Measurements from ENCODE around the gene EMP2.

Gene EMP2

GRCh38 chr16:10577305-10578202 is 2.8 kb downstream of the EMP2 start (continued):
- no peak for TF ChIP-seq ZNF580 (tag by site-specific recombination; IDR thresholded peaks at IDR 0.05)
- TF ChIP-seq YY2 (tag by site-specific recombination; IDR thresholded peaks at IDR 0.05), result no peak
- peak; percentile 72; the same call in 1 of the 2 replicates for TF ChIP-seq ZBTB44 (tag by site-specific recombination; IDR thresholded peaks at IDR 0.05)
- no peak for TF ChIP-seq ZEB2 (tag by site-specific recombination; IDR thresholded peaks at IDR 0.05)
- no peak for TF ChIP-seq ZNF2 (tag by site-specific recombination; IDR thresholded peaks at IDR 0.05)
- no peak for TF ChIP-seq ZNF274 (IDR thresholded peaks at IDR 0.05; ENCODE audit: low read length)
- no peak for TF ChIP-seq ZNF274 (tag by site-specific recombination; IDR thresholded peaks at IDR 0.05; ENCODE audit: borderline replicate concordance)
- TF ChIP-seq KLF8 (tag by site-specific recombination; IDR thresholded peaks at IDR 0.05), result no peak
- peak; percentile 64 for TF ChIP-seq ZFP69B (tag by site-specific recombination; IDR thresholded peaks at IDR 0.05)
- no peak for TF ChIP-seq ZNF292 (tag by site-specific recombination; IDR thresholded peaks at IDR 0.05; ENCODE audit: borderline replicate concordance, low read depth)
- TF ChIP-seq ZNF792 (tag by site-specific recombination; IDR thresholded peaks at IDR 0.05), result no peak
- TF ChIP-seq GLIS2 (tag by site-specific recombination; IDR thresholded peaks at IDR 0.05), result no peak
- no peak for TF ChIP-seq ZFP3 (tag by site-specific recombination; IDR thresholded peaks at IDR 0.05; ENCODE audit: low read depth)
- TF ChIP-seq, protein P1, sequence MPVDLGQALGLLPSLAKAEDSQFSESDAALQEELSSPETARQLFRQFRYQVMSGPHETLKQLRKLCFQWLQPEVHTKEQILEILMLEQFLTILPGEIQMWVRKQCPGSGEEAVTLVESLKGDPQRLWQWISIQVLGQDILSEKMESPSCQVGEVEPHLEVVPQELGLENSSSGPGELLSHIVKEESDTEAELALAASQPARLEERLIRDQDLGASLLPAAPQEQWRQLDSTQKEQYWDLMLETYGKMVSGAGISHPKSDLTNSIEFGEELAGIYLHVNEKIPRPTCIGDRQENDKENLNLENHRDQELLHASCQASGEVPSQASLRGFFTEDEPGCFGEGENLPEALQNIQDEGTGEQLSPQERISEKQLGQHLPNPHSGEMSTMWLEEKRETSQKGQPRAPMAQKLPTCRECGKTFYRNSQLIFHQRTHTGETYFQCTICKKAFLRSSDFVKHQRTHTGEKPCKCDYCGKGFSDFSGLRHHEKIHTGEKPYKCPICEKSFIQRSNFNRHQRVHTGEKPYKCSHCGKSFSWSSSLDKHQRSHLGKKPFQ (tag by site-specific recombination; IDR thresholded peaks at IDR 0.05), result no peak
- no peak for TF ChIP-seq KLF7 (tag by site-specific recombination; IDR thresholded peaks at IDR 0.05; ENCODE audit: borderline replicate concordance)
- TF ChIP-seq ZNF10 (tag by site-specific recombination; IDR thresholded peaks at IDR 0.05), result no peak
- TF ChIP-seq GLI4 (tag by site-specific recombination; IDR thresholded peaks at IDR 0.05), result no peak
- no peak for TF ChIP-seq KLF16 (tag by site-specific recombination; IDR thresholded peaks at IDR 0.05)
- TF ChIP-seq ZNF791 (tag by site-specific recombination; IDR thresholded peaks at IDR 0.05), result no peak
- TF ChIP-seq ZNF830 (tag by site-specific recombination; IDR thresholded peaks at IDR 0.05; ENCODE audit: low read depth), result no peak
- TF ChIP-seq, protein P2, sequence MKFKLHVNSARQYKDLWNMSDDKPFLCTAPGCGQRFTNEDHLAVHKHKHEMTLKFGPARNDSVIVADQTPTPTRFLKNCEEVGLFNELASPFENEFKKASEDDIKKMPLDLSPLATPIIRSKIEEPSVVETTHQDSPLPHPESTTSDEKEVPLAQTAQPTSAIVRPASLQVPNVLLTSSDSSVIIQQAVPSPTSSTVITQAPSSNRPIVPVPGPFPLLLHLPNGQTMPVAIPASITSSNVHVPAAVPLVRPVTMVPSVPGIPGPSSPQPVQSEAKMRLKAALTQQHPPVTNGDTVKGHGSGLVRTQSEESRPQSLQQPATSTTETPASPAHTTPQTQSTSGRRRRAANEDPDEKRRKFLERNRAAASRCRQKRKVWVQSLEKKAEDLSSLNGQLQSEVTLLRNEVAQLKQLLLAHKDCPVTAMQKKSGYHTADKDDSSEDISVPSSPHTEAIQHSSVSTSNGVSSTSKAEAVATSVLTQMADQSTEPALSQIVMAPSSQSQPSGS (tag by site-specific recombination; IDR thresholded peaks at IDR 0.05; ENCODE audit: low read depth), result no peak
- peak; percentile 62 for TF ChIP-seq ZNF600 (tag by site-specific recombination; IDR thresholded peaks at IDR 0.05)
- peak; percentile 79 for TF ChIP-seq KLF1 (tag by site-specific recombination; IDR thresholded peaks at IDR 0.05)
- no peak for TF ChIP-seq ZNF114 (tag by site-specific recombination; IDR thresholded peaks at IDR 0.05)
- TF ChIP-seq ZNF670 (tag by site-specific recombination; IDR thresholded peaks at IDR 0.05; ENCODE audit: low read depth), result no peak
- no peak for TF ChIP-seq SCRT2 (tag by site-specific recombination; IDR thresholded peaks at IDR 0.05)
- TF ChIP-seq ZNF155 (tag by site-specific recombination; IDR thresholded peaks at IDR 0.05), result no peak
- TF ChIP-seq HOXD13 (CRISPR knock-in tag; IDR thresholded peaks at IDR 0.05; ENCODE audit: borderline replicate concordance), result no peak
- TF ChIP-seq ZBTB48 (tag by site-specific recombination; IDR thresholded peaks at IDR 0.05), result peak; percentile 73; the same call in 1 of the 2 replicates
- no peak for TF ChIP-seq ZNF843 (tag by site-specific recombination; IDR thresholded peaks at IDR 0.05)
